Right ventricle myocardium inferior (tissue), 1 donor: Measurements from ENCODE around the gene HOXB5. TPM values are rescaled to one million over a fixed set of nuclear protein-coding genes. Genes with fewer than 3 reads are reported as not detected.
A peak's percentile ranks its signal among the peaks of the same experiment; 100 is the strongest.

Experiments
- ATAC-seq: fragments of 200-7000 bp; cut with Tn5 transposase; one replicate; pipeline ENCODE4 v1.9.1; 2020; ENCODE audit warnings: mild to moderate bottlenecking, moderate library complexity
- DNase-seq: peaks from one replicate; pipeline ENCODE4 v3.0.0; 2021; ENCODE audit errors: missing footprints
- intact Hi-C: fragments of 100-400 bp; cut with DNase I; formaldehyde crosslinking; loops from one replicate; pipeline ENCODE4 v1.11.0; 2022
- microRNA-seq: library from miRNA; unstranded; fragments of <30 nt; microRNA quantifications from one replicate; pipeline ENCODE4 v1.2.0, GENCODE V29; 2020
- total RNA-seq: library from RNA; stranded (reverse); fragmentation: NEBNext Ultra II Directional; extraction: Animal tissue kit (Norgen Biotek cat#: 25700); gene quantifications from one replicate; pipeline ENCODE4 v1.2.1, GENCODE V29; 2021
- donor health status: DM: no; HTN: yes; CAD: no; lungs with severe emphysema.

The HOXB5 gene
- total RNA-seq, 1 donor from 2014 or later, result not detected

- intact Hi-C loops, result no loop called here
- no peak for ATAC-seq
- no peak for DNase-seq
These were observed 44.9 kb downstream of the HOXB5 start for GRCh38 chr17:48548523-48549280.

GRCh38 chr17:48547808-48548522 is 45.6 kb downstream of the HOXB5 start:
- DNase-seq (no peak), ATAC-seq (no peak)
- intact Hi-C loops, result no loop called here

GRCh38 chr17:48546924-48547807 is 46.4 kb downstream of the HOXB5 start:
- no peak for DNase-seq
- ATAC-seq, result no peak
- intact Hi-C loops, result no loop called here

GRCh38 chr17:48546137-48546923 is 47.2 kb downstream of the HOXB5 start:
- DNase-seq, result no peak
- ATAC-seq, result no peak

GRCh38 chr17:48545539-48545938 is 48.0 kb downstream of the HOXB5 start:
- ATAC-seq (no peak), DNase-seq (no peak)
- intact Hi-C loops, result no loop called here

More at GRCh38 chr17:48546137-48546923, 47.2 kb downstream of the HOXB5 start:
- intact Hi-C loops, result no loop called here

- DNase-seq (no peak), ATAC-seq (no peak)
- intact Hi-C loops, result no loop called here
These were observed 48.6 kb downstream of the HOXB5 start, which contains the start of gene HOXB2 for GRCh38 chr17:48545022-48545375. TSS of gene HOXB2 (minus strand) at chr17:48545109. CDS start at chr17:48544911, 198 bp downstream.

GRCh38 chr17:48544349-48545021 is 49.1 kb downstream of the HOXB5 start:
- intact Hi-C loops, result no loop called here
- DNase-seq, result peak; percentile 90
- ATAC-seq, result peak; percentile 62

GRCh38 chr17:48543854-48544348 is 49.7 kb downstream of the HOXB5 start:
- peak; percentile 10 for ATAC-seq
- intact Hi-C loops, result no loop called here
- DNase-seq, result no peak

- no peak for DNase-seq
- peak; percentile 22 for ATAC-seq
- intact Hi-C loops, result no loop called here
These were observed 50.3 kb downstream of the HOXB5 start for GRCh38 chr17:48543107-48543853.

GRCh38 chr17:48542698-48543106 is 50.9 kb downstream of the HOXB5 start:
- DNase-seq (no peak), ATAC-seq (no peak)
- intact Hi-C loops, result no loop called here

- intact Hi-C loops, result no loop called here
- ATAC-seq (no peak), DNase-seq (no peak)
These were observed 51.4 kb downstream of the HOXB5 start for GRCh38 chr17:48542114-48542656.

GRCh38 chr17:48541577-48542113 is 51.9 kb downstream of the HOXB5 start:
- intact Hi-C loops, result loop anchor here (1.0 kb wide), 1 partner anchor 39 kb away; no protein-coding TSS in a partner anchor

More at GRCh38 chr17:48541577-48542113, 51.9 kb downstream of the HOXB5 start:
- ATAC-seq (peak; percentile 81), DNase-seq (peak; percentile 85)

Small RNA genes lying within 50 kb of the gene (microRNA-seq; reads per million reads assigned to microRNA genes)
- not detected for gene MIR196A1

Other genes with a start within 250 kb of the HOXB5 start
- 0.38 TPM for gene SKAP1, start 163.6 kb downstream of the HOXB5 start, total RNA-seq
- not detected for gene HOXB1, start 62.8 kb downstream of the HOXB5 start, total RNA-seq
- 2.5 TPM for gene HOXB2, start 48.7 kb downstream of the HOXB5 start, total RNA-seq
- 0.38 TPM for gene HOXB4, start 15.4 kb downstream of the HOXB5 start, total RNA-seq
- 1.2 TPM for gene HOXB3, start 3.5 kb downstream of the HOXB5 start, total RNA-seq
- 0.57 TPM for gene HOXB6, start 11.2 kb upstream of the HOXB5 start, total RNA-seq
- gene HOXB7, start 17.2 kb upstream of the HOXB5 start, total RNA-seq, result 0.41 TPM
- gene HOXB8, start 21.5 kb upstream of the HOXB5 start, total RNA-seq, result not detected
- gene HOXB9, start 32.6 kb upstream of the HOXB5 start, total RNA-seq, result not detected
- not detected for gene PRAC1, start 128.7 kb upstream of the HOXB5 start, total RNA-seq
- not detected for gene PRAC2, start 129.4 kb upstream of the HOXB5 start, total RNA-seq
- not detected for gene HOXB13, start 135.0 kb upstream of the HOXB5 start, total RNA-seq
- gene TTLL6, start 223.4 kb upstream of the HOXB5 start, total RNA-seq, result 0.08 TPM
- 321 TPM for gene CALCOCO2, start 237.3 kb upstream of the HOXB5 start, total RNA-seq